GM12891 (cell line): ENCODE measurements around the gene KCNG2.

ENCODE experiments used
- POLR2A ChIP-seq: IDR thresholded peaks from 2 replicates; pipeline ENCODE4 v1.6.1; 2011; ENCODE audit warnings: low read depth, low read length, control low read depth
- POLR2AphosphoS5 ChIP-seq: IDR thresholded peaks from 2 replicates; pipeline ENCODE4 v1.6.1; 2011; ENCODE audit warnings: low read depth, low read length, control low read depth
- POU2F2 ChIP-seq: IDR thresholded peaks from 2 replicates; pipeline ENCODE4 v1.6.1; 2011; ENCODE audit warnings: low read depth, mild to moderate bottlenecking, control low read depth, low read length, moderate library complexity
- SPI1 ChIP-seq: IDR thresholded peaks from 2 replicates; pipeline ENCODE4 v1.6.1; 2011; ENCODE audit warnings: low read depth, low read length, control low read depth
- TAF1 ChIP-seq: IDR thresholded peaks from 2 replicates; pipeline ENCODE4 v1.6.1; 2011; ENCODE audit warnings: low read depth, low read length, control low read depth

- TF ChIP-seq POLR2AphosphoS5 (no peak), SPI1 (no peak), POLR2A (no peak), TAF1 (no peak), POU2F2 (no peak)
These were observed 130.1 kb downstream of the KCNG2 start for GRCh38 chr18:79927607-79928562.
